Stimulated activated CD8-positive, alpha-beta memory T cell treated with anti-CD3 and anti-CD28 coated beads, Interleukin-2, amount 100 ng/mL, for 1 hour (primary cell): ENCODE data around the gene FBXO2.
A peak's percentile ranks its signal among the peaks of the same experiment; 100 is the strongest.

ENCODE experiments used
- DNase-seq, 2 donors: peaks; one replicate each; pipeline ENCODE4 v3.0.0-alpha.2; 2020; ENCODE audit warnings: low read depth in 2 of 2

The FBXO2 gene

GRCh38 chr1:11653101-11653860 is 948 bp downstream of the FBXO2 start:
- DNase-seq = no peak

DNA sequence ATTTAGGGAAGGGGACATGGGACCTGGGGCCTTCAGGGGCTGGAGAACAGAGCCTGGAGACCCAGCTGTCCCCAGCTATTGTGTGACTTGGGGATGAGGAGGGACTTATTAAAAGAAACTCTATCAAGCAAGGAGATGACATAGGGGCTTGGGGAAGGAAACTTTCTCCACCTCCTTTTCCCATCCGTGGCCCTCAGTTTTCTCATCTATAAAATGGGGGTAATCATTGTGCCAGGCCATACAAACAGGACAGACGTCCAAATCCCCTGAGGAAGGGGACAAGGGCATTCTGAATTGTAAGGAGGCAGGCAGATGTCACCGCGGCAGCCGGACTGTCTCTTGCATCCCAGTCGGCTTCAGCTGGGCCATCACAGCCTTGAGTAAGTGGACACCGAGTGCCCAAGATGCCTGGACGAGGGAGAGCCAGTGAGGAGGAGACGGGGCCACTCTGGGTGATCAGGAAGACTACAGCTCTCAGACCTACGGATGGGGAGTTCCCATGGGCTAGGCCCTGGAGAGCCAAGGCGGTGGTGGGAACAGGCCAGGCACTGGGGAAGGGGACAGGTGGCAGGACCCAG is 1.9 kb downstream of the FBXO2 start:
- DNase-seq = no peak

GRCh38 chr1:11651017-11651416 is 3.2 kb downstream of the FBXO2 start:
- DNase-seq = no peak

GRCh38 chr1:11650331-11650991 is 3.8 kb downstream of the FBXO2 start:
- DNase-seq = peak; percentile 55 to 64

- DNase-seq = no peak
These were observed 4.5 kb downstream of the FBXO2 start for GRCh38 chr1:11649624-11650330.

DNA sequence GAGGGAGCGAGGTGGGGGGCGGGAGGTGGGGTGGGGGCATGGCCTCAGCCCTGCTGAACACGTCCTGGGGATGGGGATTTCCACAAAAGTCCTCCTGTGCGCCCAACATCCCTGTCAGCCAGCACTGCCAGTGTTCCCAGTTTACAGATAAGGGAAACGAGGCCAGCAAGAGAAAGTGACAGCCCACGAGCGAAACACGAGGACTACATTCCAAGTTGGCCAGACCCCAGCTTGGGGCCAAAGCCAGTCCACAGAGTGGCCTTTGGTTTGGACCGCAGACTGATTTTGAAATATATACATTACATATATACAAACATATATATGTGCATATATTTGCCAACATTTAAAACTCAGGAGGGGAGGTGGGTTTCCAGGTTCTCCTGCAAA is 5.0 kb downstream of the FBXO2 start:
- DNase-seq = no peak

DNA sequence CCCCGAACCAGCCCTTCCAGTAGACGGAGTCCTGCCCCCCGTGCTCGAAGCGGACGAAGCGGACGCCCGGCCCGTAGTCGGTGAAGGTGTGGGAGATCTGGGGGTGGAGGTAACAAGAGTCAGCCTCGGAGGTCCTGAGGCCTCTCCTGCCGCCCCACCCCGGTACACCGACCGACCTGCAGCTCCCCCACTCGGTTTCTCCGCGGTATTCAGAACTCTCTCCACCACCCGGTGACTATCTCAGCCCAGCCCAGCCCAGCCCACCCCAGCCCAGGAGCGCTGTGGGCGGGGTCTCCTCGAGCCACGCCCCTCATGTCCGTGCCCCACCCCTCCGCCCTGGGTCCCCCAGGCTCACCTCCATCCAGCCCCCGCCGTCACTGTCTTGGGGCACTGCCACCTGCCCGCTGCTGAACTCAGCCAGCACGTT is 5.5 kb downstream of the FBXO2 start:
- no peak for DNase-seq

- DNase-seq = no peak
These were observed 6.2 kb downstream of the FBXO2 start for GRCh38 chr1:11648039-11648438.

DNA sequence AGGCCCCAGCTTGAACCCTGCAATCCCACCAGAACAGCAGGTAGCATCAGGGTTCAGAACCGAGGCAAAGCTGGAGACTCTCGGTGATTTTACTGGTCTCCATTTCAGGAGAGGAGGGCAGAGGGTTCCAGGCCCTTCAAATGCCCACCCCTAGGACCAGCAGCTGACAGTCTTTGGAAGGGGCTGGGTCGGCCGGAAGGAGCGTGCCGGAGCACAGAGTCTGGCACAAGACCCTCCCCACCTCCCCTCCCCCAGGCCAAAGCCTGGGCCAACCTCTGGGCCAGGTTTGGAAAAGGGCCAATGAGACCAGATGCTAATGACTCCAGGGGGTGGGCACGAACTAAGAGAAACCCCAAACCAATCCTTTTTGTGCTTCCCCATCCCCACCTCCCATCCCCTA is 6.9 kb downstream of the FBXO2 start:
- DNase-seq = no peak

DNA sequence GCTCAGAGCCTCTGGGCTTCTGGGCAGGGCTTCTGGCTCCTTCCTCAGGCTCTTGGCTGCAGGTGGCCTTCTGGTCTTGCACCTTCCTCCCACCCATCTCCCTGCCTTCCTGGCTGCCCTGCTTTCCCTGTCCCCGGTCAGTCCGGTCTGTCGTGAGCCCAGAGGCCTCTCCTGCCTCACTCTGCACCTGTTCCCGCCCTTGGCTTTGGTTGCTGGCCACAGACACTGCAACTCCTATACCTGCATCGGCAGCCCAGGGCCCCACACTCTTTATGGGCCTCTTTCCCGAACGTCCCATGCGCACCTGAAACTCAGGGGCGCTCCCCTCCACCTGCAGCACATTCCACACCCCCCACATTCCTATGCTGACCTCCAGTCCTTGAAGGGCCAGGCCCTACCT is 7.9 kb downstream of the FBXO2 start:
- no peak for DNase-seq

GRCh38 chr1:11645670-11646265 is 8.5 kb downstream of the FBXO2 start:
- peak; percentile 52 to 65 for DNase-seq

DNA sequence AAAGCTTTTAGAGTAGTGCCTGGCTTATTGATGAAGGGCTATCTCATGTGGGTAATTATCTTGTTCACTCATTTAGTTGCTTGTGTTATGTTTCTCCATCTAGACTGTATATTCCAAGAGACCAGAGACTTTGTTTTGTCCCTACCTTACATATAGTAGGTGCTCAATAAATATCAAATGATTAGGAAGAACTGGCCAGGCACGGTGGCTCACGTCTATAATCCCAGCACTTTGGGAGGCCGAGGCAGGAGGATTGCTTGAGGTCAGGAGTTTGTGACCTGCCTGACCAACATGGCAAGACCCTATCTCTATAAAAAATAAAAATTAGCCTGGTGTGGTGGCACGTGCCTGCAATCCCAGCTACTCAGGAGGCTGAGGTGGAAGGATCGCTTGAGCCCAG is 9.0 kb downstream of the FBXO2 start:
- DNase-seq = no peak

- no peak for DNase-seq
These were observed 10.4 kb downstream of the FBXO2 start for GRCh38 chr1:11643782-11644181.

DNA sequence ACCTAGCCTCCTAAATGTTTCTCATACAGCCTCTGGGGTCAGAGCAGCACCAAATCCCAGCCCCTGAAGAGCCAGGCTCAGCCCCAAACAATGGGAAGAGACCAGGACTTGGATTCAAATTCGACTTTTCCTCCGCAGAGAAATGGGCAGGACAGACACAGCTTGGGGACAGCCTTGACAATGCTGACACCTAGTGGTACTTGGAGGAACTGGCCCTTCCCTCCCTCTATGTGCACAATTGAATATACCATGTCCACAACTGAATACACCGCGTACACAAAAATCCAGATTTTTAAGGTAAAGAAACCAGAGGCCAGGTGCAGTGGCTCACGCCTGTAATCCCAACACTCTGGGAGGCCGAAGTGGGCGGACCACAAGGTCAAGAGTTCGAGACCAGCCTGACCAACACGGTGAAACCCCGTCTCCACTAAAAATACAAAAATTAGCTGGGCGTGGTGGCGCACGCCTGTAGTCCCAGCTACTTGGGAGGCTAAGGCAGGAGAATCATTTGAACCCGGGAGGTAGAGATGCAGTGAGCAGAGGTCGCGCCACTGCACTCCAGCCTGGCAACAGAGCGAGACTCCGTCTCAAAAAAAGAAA is 11.7 kb downstream of the FBXO2 start:
- peak; percentile 39 to 46 for DNase-seq

GRCh38 chr1:11641776-11642305 is 12.4 kb downstream of the FBXO2 start:
- no peak for DNase-seq

- DNase-seq = no peak
These were observed 13.3 kb downstream of the FBXO2 start for GRCh38 chr1:11640944-11641343.

DNA sequence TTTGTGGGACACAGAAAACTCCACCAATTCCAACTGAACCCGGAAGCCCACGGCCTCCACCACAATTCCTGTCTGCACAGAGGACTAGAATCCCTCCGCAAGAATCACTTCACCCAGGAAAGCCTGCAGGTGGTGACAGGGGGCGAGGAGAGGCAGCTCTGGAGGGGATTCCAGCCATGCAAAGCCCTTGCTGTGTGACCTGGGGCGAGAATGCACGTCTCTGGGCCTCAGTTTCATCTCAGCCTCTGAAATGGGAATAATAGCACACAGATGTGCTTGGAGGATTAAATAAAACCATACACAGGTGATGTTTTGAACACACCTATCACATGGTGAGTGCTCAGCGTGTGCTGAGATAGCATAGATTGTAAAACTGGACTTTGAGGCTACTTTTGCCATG is 14.1 kb downstream of the FBXO2 start:
- no peak for DNase-seq

GRCh38 chr1:11639372-11639771 is 14.9 kb downstream of the FBXO2 start:
- DNase-seq = no peak

- DNase-seq = no peak
These were observed 16.1 kb downstream of the FBXO2 start for GRCh38 chr1:11638121-11638520.

- DNase-seq = no peak
These were observed 19.6 kb downstream of the FBXO2 start for GRCh38 chr1:11634365-11635192.
